Measurements from ENCODE around the gene ELOF1.

DNA sequence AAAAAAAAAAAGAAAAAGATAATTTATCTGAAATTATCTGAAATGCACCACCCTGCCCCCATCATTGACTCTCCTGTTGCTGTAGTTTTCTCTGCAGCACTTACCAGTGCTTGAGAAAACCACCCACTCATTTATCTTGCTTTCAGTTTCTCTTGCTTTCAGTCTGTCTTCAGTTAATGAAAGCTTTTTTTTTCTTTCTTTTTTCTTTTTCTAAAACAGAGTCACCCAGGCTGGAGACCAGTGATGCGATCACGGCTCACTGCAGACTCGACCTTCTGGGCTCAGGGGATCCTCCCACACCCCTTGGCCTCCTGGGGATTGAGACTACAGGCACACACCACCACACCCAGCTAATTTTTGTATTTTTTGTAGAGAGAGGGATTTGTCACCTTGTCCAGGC, 22.7 kb upstream of the ELOF1 start:
- TF ChIP-seq, protein P1, sequence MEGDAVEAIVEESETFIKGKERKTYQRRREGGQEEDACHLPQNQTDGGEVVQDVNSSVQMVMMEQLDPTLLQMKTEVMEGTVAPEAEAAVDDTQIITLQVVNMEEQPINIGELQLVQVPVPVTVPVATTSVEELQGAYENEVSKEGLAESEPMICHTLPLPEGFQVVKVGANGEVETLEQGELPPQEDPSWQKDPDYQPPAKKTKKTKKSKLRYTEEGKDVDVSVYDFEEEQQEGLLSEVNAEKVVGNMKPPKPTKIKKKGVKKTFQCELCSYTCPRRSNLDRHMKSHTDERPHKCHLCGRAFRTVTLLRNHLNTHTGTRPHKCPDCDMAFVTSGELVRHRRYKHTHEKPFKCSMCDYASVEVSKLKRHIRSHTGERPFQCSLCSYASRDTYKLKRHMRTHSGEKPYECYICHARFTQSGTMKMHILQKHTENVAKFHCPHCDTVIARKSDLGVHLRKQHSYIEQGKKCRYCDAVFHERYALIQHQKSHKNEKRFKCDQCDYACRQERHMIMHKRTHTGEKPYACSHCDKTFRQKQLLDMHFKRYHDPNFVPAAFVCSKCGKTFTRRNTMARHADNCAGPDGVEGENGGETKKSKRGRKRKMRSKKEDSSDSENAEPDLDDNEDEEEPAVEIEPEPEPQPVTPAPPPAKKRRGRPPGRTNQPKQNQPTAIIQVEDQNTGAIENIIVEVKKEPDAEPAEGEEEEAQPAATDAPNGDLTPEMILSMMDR (IDR thresholded peaks at IDR 0.05), result no peak
- TF ChIP-seq POLR2AphosphoS5 (IDR thresholded peaks at IDR 0.05), result no peak
- TF ChIP-seq POLR2A (IDR thresholded peaks at IDR 0.05), result no peak
